SU-DHL-6 (cell line): Measurements from ENCODE around the gene LRRC23.
A peak's percentile ranks its signal among the peaks of the same experiment; 100 is the strongest.

ENCODE experiments used
- H2AFZ ChIP-seq: fragments of 200-600 bp; sonication (generic); 2 replicates; pipeline ENCODE4 v1.6.1; 2014; ENCODE audit warnings: low read depth, mild to moderate bottlenecking, moderate library complexity, mixed read lengths, antibody characterized with exemption, low read length; ENCODE audit not compliant: severe bottlenecking
- H3F3A ChIP-seq: fragments of 200-600 bp; shearing (Covaris generic); 2 replicates; pipeline ENCODE4 v1.6.0; 2016; ENCODE audit warnings: antibody characterized with exemption, mild to moderate bottlenecking; ENCODE audit not compliant: insufficient read depth
- H3K27ac ChIP-seq: fragments of 200-600 bp; sonication (generic); 2 replicates; pipeline ENCODE4 v1.5.1; 2016; ENCODE audit warnings: low read depth, mild to moderate bottlenecking, low read length, moderate library complexity, mixed read lengths
- H3K27me3 ChIP-seq: fragments of 200-600 bp; sonication (generic), shearing (Covaris generic); 2 replicates; pipeline ENCODE4 v1.6.0; 2014; ENCODE audit warnings: mild to moderate bottlenecking, low read length
- H3K36me3 ChIP-seq: fragments of 200-600 bp; sonication (generic); 2 replicates; pipeline ENCODE4 v1.6.1; 2014; ENCODE audit warnings: mild to moderate bottlenecking, low read length, mixed read lengths
- H3K4me2 ChIP-seq: fragments of 300-600, 200-600 bp; shearing (Covaris generic), sonication (generic); 2 replicates; pipeline ENCODE4 v1.6.0; 2014; ENCODE audit warnings: low read length, low read depth, mild to moderate bottlenecking; ENCODE audit not compliant: poor library complexity, severe bottlenecking
- H3K4me3 ChIP-seq: fragments of 200-600 bp; sonication (generic); 2 replicates; pipeline ENCODE4 v1.5.1; 2014; ENCODE audit warnings: antibody characterized with exemption, low read length, mild to moderate bottlenecking, mixed read lengths; ENCODE audit not compliant: insufficient read depth, poor library complexity, severe bottlenecking
- H3K79me2 ChIP-seq: fragments of 200-600 bp; sonication (generic); 2 replicates; pipeline ENCODE4 v1.6.1; 2014; ENCODE audit warnings: mild to moderate bottlenecking, low read length, moderate library complexity; ENCODE audit not compliant: insufficient read depth
- H3K9ac ChIP-seq: fragments of 200-600 bp; sonication (generic); 2 replicates; pipeline ENCODE4 v1.7.0; 2014; ENCODE audit warnings: mild to moderate bottlenecking, low read length
- H3K9me2 ChIP-seq: fragments of 200-600 bp; sonication (generic); replicated peaks from 2 replicates; pipeline ENCODE4 v1.6.1; 2014; ENCODE audit warnings: low read length; ENCODE audit not compliant: insufficient read depth
- H3K9me3 ChIP-seq: fragments of 200-600 bp; sonication (generic); 2 replicates; pipeline ENCODE4 v1.6.1; 2014; ENCODE audit warnings: low read length, mixed read lengths; ENCODE audit not compliant: insufficient read depth
- H4K20me1 ChIP-seq: fragments of 200-600 bp; sonication (generic); 2 replicates; pipeline ENCODE4 v1.6.1; 2014; ENCODE audit warnings: low read depth, mild to moderate bottlenecking, antibody characterized with exemption, low read length, moderate library complexity, mixed read lengths
- EZH2phosphoT487 ChIP-seq: fragments of 200-600 bp; sonication (generic), shearing (Covaris generic); conservative IDR thresholded peaks from 2 replicates; pipeline ENCODE4 v1.6.1; 2018; ENCODE audit warnings: mild to moderate bottlenecking, antibody characterized with exemption, low read length, moderate library complexity, mixed read lengths
- TF ChIP-seq, protein P1 (sequence below): fragments of 200-600 bp; sonication (generic); IDR thresholded peaks from one replicate; pipeline ENCODE4 v1.5.1; 2017; ENCODE audit warnings: antibody characterized with exemption, mild to moderate bottlenecking, low read length, moderate library complexity; ENCODE audit not compliant: insufficient read depth, poor library complexity, severe bottlenecking

The LRRC23 gene

DNA sequence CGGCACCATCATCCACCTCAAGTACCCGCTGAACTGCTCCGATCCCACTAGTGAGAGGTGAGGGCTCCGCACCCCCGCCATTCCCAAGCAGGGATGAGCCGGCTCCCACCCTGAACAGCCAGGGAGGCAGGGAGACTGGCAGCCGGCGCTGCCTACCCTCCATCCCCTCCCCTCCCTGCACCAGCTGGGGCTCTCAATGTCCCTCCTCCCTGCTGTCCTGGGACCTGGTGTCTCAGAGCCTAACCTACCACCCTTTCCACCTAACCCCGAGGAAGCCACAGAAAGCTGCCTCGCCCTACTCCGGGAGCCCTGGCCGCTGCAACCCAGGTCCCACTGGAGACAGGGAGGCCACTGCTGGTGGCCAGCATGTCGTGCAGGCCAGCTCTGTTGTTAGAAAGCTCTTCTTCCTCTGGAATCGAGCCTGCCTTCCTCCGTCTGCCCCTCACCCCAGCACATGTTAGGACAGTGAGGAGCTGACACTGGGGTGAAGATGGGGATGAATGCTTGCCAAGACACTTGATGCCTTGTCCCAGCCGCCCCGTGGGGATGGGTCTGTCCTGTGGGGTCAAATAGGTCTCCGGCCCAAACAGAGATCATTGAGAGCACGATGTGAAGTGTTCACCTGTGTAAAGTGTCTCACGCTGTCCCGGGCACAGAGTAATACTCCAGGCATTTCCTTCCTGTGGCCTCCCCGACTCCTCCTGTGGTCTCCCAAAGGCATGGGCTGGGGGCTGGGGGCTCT, 47.7 kb downstream of the LRRC23 start:
- no peaks in the 10 kb centered on the region for H3F3A ChIP-seq
- H3K9ac ChIP-seq: peak overlapping the region; percentile 55
- peak overlapping the region; percentile 45 for H3K4me3 ChIP-seq
- no peaks in the 10 kb centered on the region for H4K20me1 ChIP-seq
- H3K27ac ChIP-seq: no peak overlapping the region
- H3K9me2 ChIP-seq: no peaks in the 10 kb centered on the region
- no peaks in the 10 kb centered on the region for H3K79me2 ChIP-seq
- no peak overlapping the region for H2AFZ ChIP-seq
- H3K27me3 ChIP-seq: no peaks in the 10 kb centered on the region
- H3K4me2 ChIP-seq: peak overlapping the region; percentile 61
- TF ChIP-seq, protein P1, sequence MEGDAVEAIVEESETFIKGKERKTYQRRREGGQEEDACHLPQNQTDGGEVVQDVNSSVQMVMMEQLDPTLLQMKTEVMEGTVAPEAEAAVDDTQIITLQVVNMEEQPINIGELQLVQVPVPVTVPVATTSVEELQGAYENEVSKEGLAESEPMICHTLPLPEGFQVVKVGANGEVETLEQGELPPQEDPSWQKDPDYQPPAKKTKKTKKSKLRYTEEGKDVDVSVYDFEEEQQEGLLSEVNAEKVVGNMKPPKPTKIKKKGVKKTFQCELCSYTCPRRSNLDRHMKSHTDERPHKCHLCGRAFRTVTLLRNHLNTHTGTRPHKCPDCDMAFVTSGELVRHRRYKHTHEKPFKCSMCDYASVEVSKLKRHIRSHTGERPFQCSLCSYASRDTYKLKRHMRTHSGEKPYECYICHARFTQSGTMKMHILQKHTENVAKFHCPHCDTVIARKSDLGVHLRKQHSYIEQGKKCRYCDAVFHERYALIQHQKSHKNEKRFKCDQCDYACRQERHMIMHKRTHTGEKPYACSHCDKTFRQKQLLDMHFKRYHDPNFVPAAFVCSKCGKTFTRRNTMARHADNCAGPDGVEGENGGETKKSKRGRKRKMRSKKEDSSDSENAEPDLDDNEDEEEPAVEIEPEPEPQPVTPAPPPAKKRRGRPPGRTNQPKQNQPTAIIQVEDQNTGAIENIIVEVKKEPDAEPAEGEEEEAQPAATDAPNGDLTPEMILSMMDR: no peak
- no peak for TF ChIP-seq EZH2phosphoT487
- no peaks in the 10 kb centered on the region for H3K36me3 ChIP-seq
- H3K9me3 ChIP-seq: no peaks in the 10 kb centered on the region

DNA sequence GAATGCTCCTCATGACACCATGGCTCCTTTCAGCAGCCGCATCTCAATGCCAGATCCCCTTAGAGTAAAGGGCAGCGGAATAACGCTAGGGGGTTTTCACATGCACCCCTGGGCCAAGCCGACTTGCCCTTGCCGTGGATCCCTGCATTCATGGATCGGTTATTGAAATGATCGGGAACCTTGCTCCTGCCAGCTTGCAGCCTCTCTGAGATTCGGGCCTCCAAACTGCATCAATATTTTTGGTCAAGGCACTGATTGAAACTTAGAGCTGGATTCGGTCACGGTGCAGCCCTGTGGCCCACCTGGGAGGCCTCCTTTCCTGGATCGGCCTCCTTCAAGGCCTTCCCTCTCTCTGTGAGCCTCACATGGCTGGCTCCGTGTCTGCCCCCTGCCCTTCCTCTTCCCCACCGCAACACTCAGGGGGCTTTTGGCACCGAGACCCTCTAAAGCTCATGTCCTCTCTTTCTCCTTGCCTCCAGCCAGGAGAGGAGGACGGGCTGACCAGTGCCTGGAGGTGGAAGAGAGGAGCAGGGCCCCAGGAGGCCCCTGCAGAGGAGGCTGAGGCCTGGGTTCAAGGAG, 48.3 kb downstream of the LRRC23 start:
- peak overlapping the region; percentile 61 for H3K4me2 ChIP-seq
- no peak for TF ChIP-seq EZH2phosphoT487
- TF ChIP-seq, protein P1: no peak
- H3K27me3 ChIP-seq: no peaks in the 10 kb centered on the region
- no peaks in the 10 kb centered on the region for H4K20me1 ChIP-seq
- H3K36me3 ChIP-seq: no peaks in the 10 kb centered on the region
- H3K9me2 ChIP-seq: no peaks in the 10 kb centered on the region
- peak overlapping the region; percentile 55 for H3K9ac ChIP-seq
- H3K79me2 ChIP-seq: no peaks in the 10 kb centered on the region
- H3K9me3 ChIP-seq: no peaks in the 10 kb centered on the region
- no peak overlapping the region for H2AFZ ChIP-seq
- H3K4me3 ChIP-seq: peak overlapping the region; percentile 35
- H3F3A ChIP-seq: no peaks in the 10 kb centered on the region
- no peak overlapping the region for H3K27ac ChIP-seq

DNA sequence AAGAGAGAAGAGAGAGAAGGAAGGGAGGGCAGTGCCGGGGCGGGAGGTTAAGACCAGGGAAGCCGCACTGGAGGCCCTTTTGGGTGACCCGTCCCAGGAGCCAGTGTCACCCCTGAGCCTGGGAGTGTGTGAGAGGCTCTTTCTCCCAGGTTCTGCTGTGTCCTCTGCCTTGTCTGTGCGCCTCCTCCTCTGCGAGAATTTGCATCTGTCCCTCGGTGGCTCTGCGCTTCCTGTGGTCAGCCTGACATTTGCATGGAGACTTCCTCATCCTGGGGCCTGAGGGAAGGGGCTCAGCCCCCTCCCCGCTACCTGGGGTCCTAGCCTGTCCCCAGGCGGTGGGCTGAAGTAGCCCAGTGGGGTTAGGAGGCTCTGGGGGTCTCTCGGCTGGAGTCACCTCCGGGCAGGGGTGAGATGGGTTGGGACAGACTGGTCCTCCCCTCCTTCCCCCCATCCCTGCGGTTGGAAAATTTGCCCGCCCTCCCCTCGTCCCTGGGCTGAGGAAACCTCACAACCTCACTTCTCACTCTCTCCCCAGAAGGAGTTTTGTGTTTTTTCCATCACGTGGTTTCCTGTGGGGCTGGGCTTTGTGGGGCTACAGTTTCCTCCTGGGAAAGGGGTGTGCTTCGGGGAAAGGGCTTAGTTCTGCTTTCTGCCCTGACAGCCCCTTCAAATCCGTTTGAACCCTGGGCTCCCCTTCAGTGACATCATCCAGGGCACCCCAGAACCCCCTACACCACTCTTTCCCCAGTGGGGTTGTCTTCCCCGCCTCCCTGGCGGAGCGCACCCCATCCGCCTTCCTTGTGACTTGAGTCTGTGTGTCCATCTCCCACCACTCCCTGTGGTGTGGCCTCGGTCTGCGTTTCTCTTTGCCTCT, 49.1 kb downstream of the LRRC23 start:
- H3K79me2 ChIP-seq: no peaks in the 10 kb centered on the region
- no peak overlapping the region for H3K27ac ChIP-seq
- H2AFZ ChIP-seq: no peak overlapping the region
- H3K36me3 ChIP-seq: no peaks in the 10 kb centered on the region
- H3K9me3 ChIP-seq: no peaks in the 10 kb centered on the region
- H3K27me3 ChIP-seq: no peaks in the 10 kb centered on the region
- no peaks in the 10 kb centered on the region for H4K20me1 ChIP-seq
- TF ChIP-seq EZH2phosphoT487: no peak
- TF ChIP-seq, protein P1: no peak
- H3K9me2 ChIP-seq: no peaks in the 10 kb centered on the region
- H3K4me2 ChIP-seq: peak overlapping the region; percentile 61
- H3K4me3 ChIP-seq: peak overlapping the region; percentile 35
- no peaks in the 10 kb centered on the region for H3F3A ChIP-seq
- peak overlapping the region; percentile 55 for H3K9ac ChIP-seq
